Measurements from ENCODE around the gene CD55.

Gene CD55

DNA sequence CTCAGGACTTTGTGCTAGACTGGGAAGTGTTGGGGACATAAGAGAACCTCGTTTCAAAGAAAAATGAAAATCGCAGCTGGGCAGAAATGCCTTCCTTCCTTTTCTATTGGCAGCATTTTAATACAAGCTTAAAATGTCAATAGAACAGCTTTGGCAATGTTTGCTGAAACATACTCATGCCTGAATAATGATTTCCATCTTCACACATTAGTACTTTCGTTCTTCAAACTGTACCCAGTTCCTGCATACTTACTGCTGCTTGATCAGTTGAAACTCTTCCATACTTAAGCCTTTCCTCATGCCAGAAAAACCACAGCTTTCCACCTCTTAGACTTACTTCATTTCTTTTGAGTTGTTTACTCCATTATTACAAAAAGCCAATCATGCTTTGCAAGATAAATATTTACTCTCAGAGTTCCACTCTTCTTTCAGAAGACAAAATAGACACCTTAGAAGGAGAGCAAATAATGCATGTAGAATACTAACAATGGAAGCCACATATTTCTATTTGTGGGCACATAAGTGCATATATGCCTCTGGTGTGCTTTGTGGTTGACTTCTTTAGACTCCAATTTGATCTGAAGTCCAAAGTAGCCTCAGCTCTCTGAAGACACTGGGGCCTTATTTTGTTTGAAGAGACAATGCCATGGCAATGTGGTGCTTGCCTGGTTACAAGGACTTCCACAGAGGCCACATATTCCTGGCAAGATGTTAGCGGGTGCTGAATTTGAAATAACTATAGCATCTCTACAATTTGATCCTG, 22.7 kb upstream of the CD55 start:
- Histone ChIP-seq H3K27ac (no peak overlapping the region), H3K36me3 (ENCODE audit: insufficient read depth, low read length) (no peaks in the 10 kb centered on the region), H3K9me3 (ENCODE audit: low read depth, low read length) (no peaks in the 10 kb centered on the region), H3K4me3 (no peak overlapping the region), H3K9ac (ENCODE audit: insufficient read length) (no peak overlapping the region)
- no peak for DNase-seq (ENCODE audit: low read depth, low spot score)
- TF ChIP-seq EZH2 (IDR thresholded peaks at IDR 0.05) (no peak), POLR2AphosphoS5 (IDR thresholded peaks at IDR 0.05; ENCODE audit: borderline replicate concordance, low read depth, low read length) (no peak), FOXP2 (optimal IDR thresholded peaks at IDR 0.05; ENCODE audit: control extremely low read depth, extremely low read length, insufficient read depth) (no peak)

DNA sequence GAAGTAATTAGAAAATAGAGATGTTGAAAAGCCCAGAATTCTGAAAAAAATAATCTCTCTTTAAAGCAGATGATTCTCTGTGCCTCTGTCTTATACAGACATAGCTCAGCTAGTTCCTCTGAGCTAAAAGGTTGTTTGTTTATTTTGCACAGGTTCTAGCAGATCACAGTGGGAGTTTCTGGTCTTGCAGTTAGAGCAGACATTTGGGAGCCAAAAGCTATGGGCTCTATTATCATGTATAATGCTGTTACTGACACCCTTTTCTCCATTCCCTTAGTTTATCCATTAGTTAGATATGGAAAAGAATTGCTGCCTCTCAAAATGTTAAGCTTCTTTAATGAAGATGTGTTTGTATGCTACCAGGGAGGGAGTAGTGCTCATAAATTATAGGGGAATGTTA, 20.5 kb upstream of the CD55 start:
- no peak for DNase-seq (ENCODE audit: low read depth, low spot score)
- H3K9ac ChIP-seq (ENCODE audit: insufficient read length) = no peak overlapping the region
- H3K9me3 ChIP-seq (ENCODE audit: low read depth, low read length) = no peaks in the 10 kb centered on the region
- H3K4me3 ChIP-seq = no peak overlapping the region
- no peak for TF ChIP-seq FOXP2 (optimal IDR thresholded peaks at IDR 0.05; ENCODE audit: control extremely low read depth, extremely low read length, insufficient read depth)
- no peak for TF ChIP-seq EZH2 (IDR thresholded peaks at IDR 0.05)
- no peak for TF ChIP-seq POLR2AphosphoS5 (IDR thresholded peaks at IDR 0.05; ENCODE audit: borderline replicate concordance, low read depth, low read length)
- H3K36me3 ChIP-seq (ENCODE audit: insufficient read depth, low read length) = no peaks in the 10 kb centered on the region
- H3K27ac ChIP-seq = no peak overlapping the region

DNA sequence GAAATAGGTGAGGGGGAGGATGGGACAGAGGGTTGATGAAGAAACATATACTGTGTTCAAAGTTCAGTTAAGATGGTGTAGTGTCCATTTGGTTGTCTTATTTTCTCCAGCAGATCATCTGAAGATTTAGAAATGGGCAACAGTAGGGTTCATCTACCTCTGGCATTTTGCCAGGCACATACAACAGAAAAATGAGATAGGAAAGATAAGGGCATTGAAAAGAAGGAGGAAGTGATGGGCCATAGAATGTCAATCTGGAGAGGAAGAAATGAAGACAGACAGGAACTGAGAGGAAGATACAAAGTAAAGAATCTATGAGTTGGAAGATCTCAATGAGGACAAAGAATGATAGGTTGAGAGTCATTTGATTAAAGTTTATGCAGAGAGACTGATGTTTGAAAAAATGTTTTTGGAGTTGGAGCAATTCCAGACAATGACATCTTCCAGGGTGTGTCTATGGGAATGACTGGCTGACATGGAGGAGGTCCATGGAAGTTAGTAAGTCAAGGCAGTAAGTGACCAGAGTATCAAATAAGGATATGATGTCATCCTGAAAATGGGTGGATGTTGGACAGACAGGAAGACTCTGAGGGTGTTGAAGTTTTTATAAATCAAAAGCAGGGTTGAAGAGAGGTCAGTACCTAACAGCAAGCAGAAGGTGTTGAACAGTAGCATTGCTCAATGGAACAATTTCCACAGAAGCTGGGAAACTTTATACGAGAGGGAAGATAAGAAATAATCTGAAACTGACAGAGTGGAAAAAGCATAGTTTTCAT, 18.7 kb upstream of the CD55 start:
- H3K36me3 ChIP-seq (ENCODE audit: insufficient read depth, low read length) = no peaks in the 10 kb centered on the region
- H3K9ac ChIP-seq (ENCODE audit: insufficient read length) = no peak overlapping the region
- no peak overlapping the region for H3K4me3 ChIP-seq
- H3K9me3 ChIP-seq (ENCODE audit: low read depth, low read length) = no peaks in the 10 kb centered on the region
- TF ChIP-seq EZH2 (IDR thresholded peaks at IDR 0.05) (no peak), FOXP2 (optimal IDR thresholded peaks at IDR 0.05; ENCODE audit: control extremely low read depth, extremely low read length, insufficient read depth) (no peak), POLR2AphosphoS5 (IDR thresholded peaks at IDR 0.05; ENCODE audit: borderline replicate concordance, low read depth, low read length) (no peak)
- no peak overlapping the region for H3K27ac ChIP-seq
- DNase-seq (ENCODE audit: low read depth, low spot score) = no peak

DNA sequence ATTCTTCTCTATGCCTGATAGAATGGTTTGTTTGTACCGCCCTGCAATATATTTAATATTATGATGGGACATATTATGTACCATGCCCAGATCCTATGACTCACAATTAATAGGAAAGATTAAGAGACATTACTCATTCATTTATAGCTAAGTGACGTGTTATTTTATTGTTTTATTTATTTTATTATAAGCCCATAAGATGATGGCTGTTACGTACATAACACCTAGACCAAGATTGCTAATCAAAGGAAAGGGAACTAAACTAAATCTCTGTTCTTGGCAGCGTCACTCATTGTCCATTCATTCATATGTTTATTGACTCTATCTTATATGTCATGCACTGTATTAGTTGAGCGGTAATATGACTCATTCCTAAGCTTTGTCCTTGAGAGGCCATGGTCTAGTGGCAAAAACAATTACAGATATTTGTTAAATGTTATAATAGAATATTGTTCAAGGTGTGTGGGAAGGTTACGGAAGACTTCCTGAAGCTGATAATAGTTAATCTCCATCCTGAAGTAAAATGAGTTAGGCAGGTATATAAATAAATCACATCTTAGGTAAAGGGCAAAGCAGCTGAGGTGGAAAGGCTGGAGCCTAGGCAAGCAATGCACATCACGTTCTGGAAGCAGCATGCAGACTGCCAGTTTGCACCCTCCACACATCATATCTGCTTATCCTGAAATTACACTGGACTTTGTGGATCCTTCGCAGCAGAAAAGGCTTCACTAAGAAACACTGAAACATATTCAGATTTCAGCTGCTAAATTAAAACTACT, 16.6 kb upstream of the CD55 start:
- no peak overlapping the region for H3K4me3 ChIP-seq
- no peak overlapping the region for H3K27ac ChIP-seq
- TF ChIP-seq EZH2 (IDR thresholded peaks at IDR 0.05) (no peak), FOXP2 (optimal IDR thresholded peaks at IDR 0.05; ENCODE audit: control extremely low read depth, extremely low read length, insufficient read depth) (no peak), POLR2AphosphoS5 (IDR thresholded peaks at IDR 0.05; ENCODE audit: borderline replicate concordance, low read depth, low read length) (no peak)
- H3K9me3 ChIP-seq (ENCODE audit: low read depth, low read length) = no peaks in the 10 kb centered on the region
- no peak overlapping the region for H3K9ac ChIP-seq (ENCODE audit: insufficient read length)
- DNase-seq (ENCODE audit: low read depth, low spot score) = no peak
- H3K36me3 ChIP-seq (ENCODE audit: insufficient read depth, low read length) = no peaks in the 10 kb centered on the region

DNA sequence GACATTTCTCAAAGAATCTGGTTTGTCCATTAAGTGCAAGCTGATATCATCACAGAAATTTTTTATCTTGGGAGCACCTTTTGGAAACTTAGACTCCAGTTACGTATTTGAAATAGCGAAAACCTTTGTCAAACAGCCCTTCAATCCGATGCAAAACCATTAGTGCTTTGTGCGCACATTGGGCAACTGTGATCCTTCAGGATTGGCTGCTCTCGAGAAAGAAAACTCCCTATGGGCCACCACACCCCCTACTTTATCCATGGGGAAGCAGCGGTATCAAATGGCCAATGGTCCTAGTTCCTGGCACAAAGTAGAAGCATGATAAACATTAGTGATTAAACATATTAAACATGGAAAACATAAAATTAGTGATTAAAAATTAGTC, 16.0 kb upstream of the CD55 start:
- Histone ChIP-seq H3K36me3 (ENCODE audit: insufficient read depth, low read length) (no peaks in the 10 kb centered on the region), H3K9ac (ENCODE audit: insufficient read length) (no peak overlapping the region), H3K4me3 (no peak overlapping the region), H3K27ac (no peak overlapping the region), H3K9me3 (ENCODE audit: low read depth, low read length) (no peaks in the 10 kb centered on the region)
- no peak for TF ChIP-seq EZH2 (IDR thresholded peaks at IDR 0.05)
- no peak for TF ChIP-seq POLR2AphosphoS5 (IDR thresholded peaks at IDR 0.05; ENCODE audit: borderline replicate concordance, low read depth, low read length)
- no peak for TF ChIP-seq FOXP2 (optimal IDR thresholded peaks at IDR 0.05; ENCODE audit: control extremely low read depth, extremely low read length, insufficient read depth)
- no peak for DNase-seq (ENCODE audit: low read depth, low spot score)

DNA sequence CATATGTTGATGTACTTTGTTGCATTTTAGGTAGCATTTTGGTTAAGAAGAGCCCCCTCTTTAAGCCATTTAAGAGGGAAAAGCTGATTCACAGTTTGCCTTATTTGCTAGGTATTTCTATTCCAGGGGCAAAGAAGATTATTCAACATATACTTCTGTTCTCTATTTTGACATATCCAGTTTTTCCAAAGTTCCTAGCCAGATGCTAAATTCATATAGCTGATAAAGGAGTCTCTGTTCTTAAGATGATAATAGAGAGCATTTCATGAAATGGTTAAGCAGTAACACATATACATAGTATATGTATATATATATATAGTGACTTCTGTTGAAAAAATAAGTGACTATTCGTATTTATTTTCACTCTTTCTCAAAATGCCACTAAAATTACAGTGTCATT, 15.5 kb upstream of the CD55 start:
- TF ChIP-seq FOXP2 (optimal IDR thresholded peaks at IDR 0.05; ENCODE audit: control extremely low read depth, extremely low read length, insufficient read depth) = no peak
- TF ChIP-seq POLR2AphosphoS5 (IDR thresholded peaks at IDR 0.05; ENCODE audit: borderline replicate concordance, low read depth, low read length) = no peak
- no peak for TF ChIP-seq EZH2 (IDR thresholded peaks at IDR 0.05)
- Histone ChIP-seq H3K4me3 (no peak overlapping the region), H3K36me3 (ENCODE audit: insufficient read depth, low read length) (no peaks in the 10 kb centered on the region), H3K9ac (ENCODE audit: insufficient read length) (no peak overlapping the region), H3K27ac (no peak overlapping the region), H3K9me3 (ENCODE audit: low read depth, low read length) (no peaks in the 10 kb centered on the region)
- no peak for DNase-seq (ENCODE audit: low read depth, low spot score)

DNA sequence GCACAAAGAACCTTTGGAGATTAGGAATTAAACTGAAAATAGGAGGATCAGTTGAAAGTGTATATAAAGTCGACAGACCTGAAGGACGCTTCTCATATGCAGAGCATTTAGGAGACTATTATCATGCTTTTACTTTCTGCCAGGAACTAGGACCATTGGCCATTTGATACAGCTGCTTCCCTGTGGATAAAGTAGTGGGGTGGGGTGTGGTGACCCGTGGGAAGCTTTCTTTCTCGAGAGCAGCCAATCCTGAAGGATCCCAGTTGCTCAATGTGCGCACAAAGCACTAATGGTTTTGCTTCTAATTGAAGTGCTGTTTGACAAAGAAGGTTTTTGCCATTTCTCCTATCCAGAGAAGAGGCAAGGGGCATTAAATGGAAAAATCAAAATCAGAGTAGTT, 14.9 kb upstream of the CD55 start:
- DNase-seq (ENCODE audit: low read depth, low spot score) = no peak
- Histone ChIP-seq H3K27ac (no peak overlapping the region), H3K4me3 (no peak overlapping the region), H3K9me3 (ENCODE audit: low read depth, low read length) (no peaks in the 10 kb centered on the region), H3K9ac (ENCODE audit: insufficient read length) (no peak overlapping the region), H3K36me3 (ENCODE audit: insufficient read depth, low read length) (no peaks in the 10 kb centered on the region)
- TF ChIP-seq POLR2AphosphoS5 (IDR thresholded peaks at IDR 0.05; ENCODE audit: borderline replicate concordance, low read depth, low read length) = no peak

- H3K36me3 ChIP-seq (ENCODE audit: insufficient read depth, low read length) = no peaks in the 10 kb centered on the region
- H3K27ac ChIP-seq = no peak overlapping the region
- H3K9me3 ChIP-seq (ENCODE audit: low read depth, low read length) = no peaks in the 10 kb centered on the region
- TF ChIP-seq EZH2 (IDR thresholded peaks at IDR 0.05) = no peak
- no peak for TF ChIP-seq POLR2AphosphoS5 (IDR thresholded peaks at IDR 0.05; ENCODE audit: borderline replicate concordance, low read depth, low read length)
- no peak for TF ChIP-seq FOXP2 (optimal IDR thresholded peaks at IDR 0.05; ENCODE audit: control extremely low read depth, extremely low read length, insufficient read depth)
- H3K4me3 ChIP-seq = no peak overlapping the region
- no peak for DNase-seq (ENCODE audit: low read depth, low spot score)
- H3K9ac ChIP-seq (ENCODE audit: insufficient read length) = no peak overlapping the region
Observed at GRCh38 chr1:207308451-207309190, 12.9 kb upstream of the CD55 start.
